OCI-LY1 (cell line): ENCODE measurements around the gene CTTNBP2.

Experiments
- CTCF ChIP-seq: fragments of 200-600 bp; sonication (generic), shearing (Covaris generic); IDR thresholded peaks from 2 replicates; pipeline ENCODE4 v1.5.1; 2017; ENCODE audit warnings: mild to moderate bottlenecking, antibody characterized with exemption, low read length, moderate library complexity, mixed read lengths
- EZH2 ChIP-seq: fragments of 200-600 bp; sonication (generic), shearing (Covaris generic); IDR thresholded peaks from 2 replicates; pipeline ENCODE4 v1.8.0; 2017; ENCODE audit warnings: borderline replicate concordance, mixed run types, mild to moderate bottlenecking, antibody characterized with exemption, low read length, moderate library complexity, mixed read lengths

- TF ChIP-seq CTCF (no peak), EZH2 (no peak)
These were observed 65.6 kb downstream of the CTTNBP2 start for GRCh38 chr7:117807676-117808075.
